ENCODE measurements around the gene OBSL1. TPM values are rescaled to one million over a fixed set of nuclear protein-coding genes. Genes with fewer than 3 reads are reported as not detected.

The OBSL1 gene
- total RNA-seq, 4 donors from 2014 or later: 53.2 to 146 (median 113) TPM

DNA sequence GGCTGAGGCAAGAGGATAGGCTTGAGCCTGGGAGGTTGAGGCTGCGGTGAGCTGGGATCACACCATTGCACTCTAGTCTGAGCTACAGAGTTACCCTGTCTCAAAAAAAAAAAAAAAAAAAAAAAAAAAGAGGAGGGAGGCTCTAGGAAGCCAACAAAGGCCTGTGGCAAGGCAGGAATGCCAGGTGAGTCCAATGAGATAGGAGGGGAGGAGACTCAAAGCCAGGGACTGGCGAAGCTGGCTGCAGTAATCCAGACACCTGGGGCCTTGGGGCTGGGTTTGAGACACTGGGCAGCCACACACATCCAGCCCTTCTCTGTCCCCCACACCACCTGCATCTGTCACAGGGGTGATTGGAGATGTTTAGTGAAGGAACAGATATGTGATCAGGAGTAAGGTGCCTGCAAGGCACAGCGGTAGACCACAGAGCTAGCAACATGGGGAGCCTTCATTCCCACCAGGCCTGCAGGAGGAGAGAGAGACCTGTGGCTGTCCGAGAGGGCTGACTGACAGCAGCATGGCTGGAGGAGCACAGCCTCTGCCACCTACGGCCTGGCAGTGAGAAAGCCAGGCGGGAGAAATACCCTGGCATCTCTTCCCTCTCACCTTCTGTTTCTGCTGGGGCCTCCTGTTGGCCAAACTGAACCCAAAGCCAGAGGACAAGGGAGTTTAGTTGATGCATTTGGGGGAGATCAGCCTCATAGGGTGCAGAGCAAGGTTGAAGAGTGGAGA is 37.2 kb downstream of the OBSL1 start:
- no peak for TF ChIP-seq POLR2A (IDR thresholded peaks at IDR 0.05)
- TF ChIP-seq, protein P1, sequence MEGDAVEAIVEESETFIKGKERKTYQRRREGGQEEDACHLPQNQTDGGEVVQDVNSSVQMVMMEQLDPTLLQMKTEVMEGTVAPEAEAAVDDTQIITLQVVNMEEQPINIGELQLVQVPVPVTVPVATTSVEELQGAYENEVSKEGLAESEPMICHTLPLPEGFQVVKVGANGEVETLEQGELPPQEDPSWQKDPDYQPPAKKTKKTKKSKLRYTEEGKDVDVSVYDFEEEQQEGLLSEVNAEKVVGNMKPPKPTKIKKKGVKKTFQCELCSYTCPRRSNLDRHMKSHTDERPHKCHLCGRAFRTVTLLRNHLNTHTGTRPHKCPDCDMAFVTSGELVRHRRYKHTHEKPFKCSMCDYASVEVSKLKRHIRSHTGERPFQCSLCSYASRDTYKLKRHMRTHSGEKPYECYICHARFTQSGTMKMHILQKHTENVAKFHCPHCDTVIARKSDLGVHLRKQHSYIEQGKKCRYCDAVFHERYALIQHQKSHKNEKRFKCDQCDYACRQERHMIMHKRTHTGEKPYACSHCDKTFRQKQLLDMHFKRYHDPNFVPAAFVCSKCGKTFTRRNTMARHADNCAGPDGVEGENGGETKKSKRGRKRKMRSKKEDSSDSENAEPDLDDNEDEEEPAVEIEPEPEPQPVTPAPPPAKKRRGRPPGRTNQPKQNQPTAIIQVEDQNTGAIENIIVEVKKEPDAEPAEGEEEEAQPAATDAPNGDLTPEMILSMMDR (IDR thresholded peaks at IDR 0.05): no peak
- DNase-seq: no peak
- no peaks in the 10 kb centered on the region for H3K4me1 ChIP-seq
- H3K9me3 ChIP-seq: no peaks in the 10 kb centered on the region
- no peaks in the 10 kb centered on the region for H3K36me3 ChIP-seq
- H3K4me3 ChIP-seq: no peak overlapping the region
- intact Hi-C loops (cut with DNase I; ENCODE audit: low total_unique reads): loop anchor here (5.0 kb wide), 1 partner anchor 132 kb away; no protein-coding TSS in a partner anchor
- no peaks in the 10 kb centered on the region for H3K27me3 ChIP-seq
- H3K27ac ChIP-seq: no peak overlapping the region

DNA sequence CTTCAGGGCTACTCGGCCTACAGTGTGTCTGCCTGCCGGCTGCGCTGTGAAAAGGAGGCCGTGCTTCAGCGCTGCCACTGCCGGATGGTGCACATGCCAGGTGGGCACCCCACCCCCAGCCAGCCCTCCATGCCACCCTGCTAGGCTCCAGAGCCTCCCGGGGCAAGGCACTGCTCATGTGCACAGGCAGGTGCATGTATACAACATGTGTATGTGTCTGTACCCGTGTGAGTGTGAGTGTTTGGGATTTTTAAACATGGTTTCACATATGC is 39.0 kb downstream of the OBSL1 start:
- H3K4me1 ChIP-seq: no peaks in the 10 kb centered on the region
- TF ChIP-seq, protein P1 (IDR thresholded peaks at IDR 0.05): no peak
- TF ChIP-seq POLR2A (IDR thresholded peaks at IDR 0.05): no peak
- H3K4me3 ChIP-seq: no peak overlapping the region
- no peaks in the 10 kb centered on the region for H3K36me3 ChIP-seq
- no peaks in the 10 kb centered on the region for H3K27me3 ChIP-seq
- DNase-seq: no peak
- intact Hi-C loops (cut with DNase I; ENCODE audit: low total_unique reads): loop anchor here (5.0 kb wide), 1 partner anchor 130 kb away; no protein-coding TSS in a partner anchor
- no peak overlapping the region for H3K27ac ChIP-seq
- H3K9me3 ChIP-seq: no peaks in the 10 kb centered on the region

DNA sequence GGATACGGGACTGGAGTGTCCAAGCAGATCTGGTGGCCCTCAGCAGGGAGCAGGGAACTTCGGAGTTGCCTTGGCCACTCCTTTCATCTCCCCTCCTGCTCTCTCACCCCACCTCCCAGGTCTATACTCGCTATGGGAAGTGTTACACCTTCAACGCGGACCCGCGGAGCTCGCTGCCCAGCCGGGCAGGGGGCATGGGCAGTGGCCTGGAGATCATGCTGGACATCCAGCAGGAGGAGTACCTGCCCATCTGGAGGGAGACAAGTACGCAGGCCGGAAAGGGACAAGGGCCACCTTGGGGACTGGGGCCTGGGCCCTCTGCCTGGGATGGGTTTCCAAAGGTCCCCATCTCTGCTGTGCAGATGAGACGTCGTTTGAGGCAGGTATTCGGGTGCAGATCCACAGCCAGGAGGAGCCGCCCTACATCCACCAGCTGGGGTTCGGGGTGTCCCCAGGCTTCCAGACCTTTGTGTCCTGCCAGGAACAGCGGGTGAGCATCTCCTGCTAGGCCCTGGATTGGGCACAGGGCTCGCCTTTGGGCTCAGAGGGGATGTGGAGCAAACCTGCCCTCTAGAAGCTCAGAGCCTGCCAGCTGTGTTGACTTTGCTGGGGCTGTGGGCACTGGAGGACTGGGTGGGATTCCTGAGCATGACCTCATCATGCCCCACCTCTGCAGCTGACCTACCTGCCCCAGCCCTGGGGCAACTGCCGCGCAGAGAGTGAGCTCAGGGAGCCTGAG is 39.5 kb downstream of the OBSL1 start:
- no peak for DNase-seq
- intact Hi-C loops (cut with DNase I; ENCODE audit: low total_unique reads): loop anchor here (5.0 kb wide), 1 partner anchor 130 kb away; no protein-coding TSS in a partner anchor
- H3K9me3 ChIP-seq: no peaks in the 10 kb centered on the region
- TF ChIP-seq, protein P1 (IDR thresholded peaks at IDR 0.05): no peak
- no peak for TF ChIP-seq POLR2A (IDR thresholded peaks at IDR 0.05)
- H3K27ac ChIP-seq: no peak overlapping the region
- no peak overlapping the region for H3K4me3 ChIP-seq
- H3K27me3 ChIP-seq: no peaks in the 10 kb centered on the region
- H3K36me3 ChIP-seq: no peaks in the 10 kb centered on the region
- H3K4me1 ChIP-seq: no peaks in the 10 kb centered on the region

DNA sequence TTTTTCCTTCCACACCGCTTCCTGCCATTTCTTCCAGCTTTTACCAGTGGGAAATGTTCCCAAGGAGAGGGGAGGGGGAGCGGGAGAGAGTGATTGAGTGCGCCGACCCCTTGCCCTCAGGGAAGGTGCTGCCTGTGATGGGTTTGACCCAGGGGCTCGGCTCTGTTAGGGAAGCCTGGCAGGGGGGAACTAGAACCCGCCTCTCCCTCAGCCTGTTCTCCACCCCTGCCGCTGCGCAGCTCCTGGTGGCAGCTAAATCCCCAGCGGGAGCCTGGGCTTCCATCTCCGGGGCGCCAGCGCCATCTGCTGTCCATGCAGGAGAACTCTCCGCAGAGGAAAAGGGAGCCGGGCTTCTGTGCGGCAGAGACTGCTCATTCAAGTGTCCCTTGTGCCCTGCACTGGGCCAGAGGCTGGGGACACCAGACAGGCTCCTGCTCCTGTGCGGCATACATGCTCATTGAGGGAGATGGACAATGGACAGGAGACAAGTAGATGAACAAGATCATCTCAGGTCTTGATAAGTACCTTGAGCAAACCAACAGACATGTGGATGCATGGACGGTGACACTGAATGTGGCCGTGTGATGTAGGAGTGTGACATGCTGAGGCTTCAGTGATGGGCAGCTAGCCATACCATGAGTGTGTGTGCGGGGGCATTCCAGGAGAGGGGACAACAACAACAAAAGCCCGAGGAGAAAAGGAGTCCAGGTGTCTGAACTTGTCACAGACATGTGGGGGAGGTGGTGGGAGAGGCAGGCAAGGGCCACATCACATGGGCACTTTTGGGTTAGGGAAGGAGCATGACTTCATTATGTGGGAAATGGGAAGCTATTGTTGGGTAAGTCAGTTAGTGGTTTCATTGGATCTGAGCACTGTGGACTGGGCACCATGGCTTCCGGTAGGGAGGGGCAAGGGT is 41.0 kb downstream of the OBSL1 start:
- TF ChIP-seq, protein P1 (IDR thresholded peaks at IDR 0.05): peak; percentile 97 to 100 (median 100)
- TF ChIP-seq POLR2A (IDR thresholded peaks at IDR 0.05): peak in 1 of 2 donors; percentile 12
- Histone ChIP-seq H3K27me3 (no peaks in the 10 kb centered on the region), H3K27ac (peak overlapping the region in 1 of 2 donors; percentile 29), H3K4me3 (no peak overlapping the region), H3K36me3 (no peaks in the 10 kb centered on the region), H3K4me1 (no peaks in the 10 kb centered on the region), H3K9me3 (no peaks in the 10 kb centered on the region)
- intact Hi-C loops (cut with DNase I; ENCODE audit: low total_unique reads): loop anchor here (5.0 kb wide), 1 partner anchor 128 kb away; no protein-coding TSS in a partner anchor
- DNase-seq: peak; percentile 79 to 88
